HCT116 (cell line): ENCODE data around the gene VTI1A. TPM values are rescaled to one million over a fixed set of nuclear protein-coding genes. Genes with fewer than 3 reads are reported as not detected.

Source experiments
- ATAC-seq: fragments of 200-7000 bp; cut with Tn5 transposase; 2 replicates; pipeline ENCODE4 v1.9.1; 2020; ENCODE audit warnings: mild to moderate bottlenecking, moderate library complexity
- BruUV-seq: library from RNA; stranded (reverse); fragments of 400-500 nt; replicated peaks from 2 replicates; lab custom pipeline; 2021; lab: Mats Ljungman, UMichigan
- CTCF ChIA-PET: fragments of 300-600 bp; sonication (Branson Sonifier 250); formaldehyde crosslinking; loops from one replicate; lab custom pipeline; 2021; ENCODE audit warnings: antibody characterized with exemption; lab: Charles Lee
- POLR2A ChIA-PET: fragments of 300-600, 350-600 bp; sonication (Branson Sonifier 250); formaldehyde crosslinking; loops from one replicate; lab custom pipeline; 2021; ENCODE audit warnings: antibody characterized with exemption; lab: Charles Lee
- RAD21 ChIA-PET, 2 experiments: fragments of 300-600 bp; sonication (Branson Sonifier 250); formaldehyde crosslinking; loops; one replicate each; lab custom pipeline; 2023; ENCODE audit warnings: low total read pairs in 2 of 2; ENCODE audit not compliant: uncharacterized antibody in 2 of 2, unreplicated experiment in 2 of 2, low non-redundant PET in 1 of 2; lab: Charles Lee
- DNase-seq: peaks from one replicate; pipeline ENCODE4 v3.0.0-alpha.2; 2010; ENCODE audit warnings: low read depth, low spot score
- H2AFZ ChIP-seq: fragments of 200-600 bp; shearing (Covaris generic), sonication (generic); 2 replicates; pipeline ENCODE4 v1.6.1; 2017; ENCODE audit warnings: low read depth, mixed run types, mixed read lengths, antibody characterized with exemption, low read length; ENCODE audit not compliant: poor library complexity, severe bottlenecking
- H3K27ac ChIP-seq: 2 replicates; pipeline ENCODE4 v1.5.1; 2012; ENCODE audit warnings: low read depth, low read length
- H3K27me3 ChIP-seq: fragments of 200-600 bp; sonication (generic); 2 replicates; pipeline ENCODE4 v1.6.1; 2016; ENCODE audit warnings: mixed run types, low read length, mixed read lengths; ENCODE audit not compliant: insufficient read depth
- H3K36me3 ChIP-seq, 2 experiments: fragments of 200-500 bp in 1 of 2; fragments of 200-600 bp in 1 of 2; sonication (Bioruptor generic) in 1 of 2; sonication (generic) in 1 of 2; 2 replicates each; pipeline versions ENCODE4 v1.5.1 to v1.6.1; 2014 to 2016; ENCODE audit warnings: low read length in 2 of 2, inconsistent platforms in 1 of 2, mixed read lengths in 1 of 2, mixed run types in 1 of 2; ENCODE audit not compliant: insufficient read depth in 2 of 2, control insufficient read depth in 1 of 2
- H3K4me1 ChIP-seq, 2 experiments: fragments of 200-600 bp in 1 of 2; sonication (generic) in 1 of 2; 2 replicates each; pipeline versions ENCODE4 v1.5.1 to v1.6.1; 2012 to 2017; ENCODE audit warnings: low read length in 2 of 2, inconsistent platforms in 1 of 2, mild to moderate bottlenecking in 1 of 2, mixed read lengths in 1 of 2, mixed run types in 1 of 2, moderate library complexity in 1 of 2; ENCODE audit not compliant: insufficient read depth in 2 of 2, control insufficient read depth in 1 of 2
- H3K4me2 ChIP-seq: fragments of 200-600 bp; sonication (generic); 2 replicates; pipeline ENCODE4 v1.6.1; 2017; ENCODE audit warnings: mixed run types, low read length, mixed read lengths
- H3K4me3 ChIP-seq, 2 experiments: fragments of 200-600 bp in 1 of 2; sonication (generic) in 1 of 2; replicated peaks in 1 of 2; 2 replicates each; pipeline ENCODE4 v1.5.1; 2011 to 2016; ENCODE audit warnings: low read length in 2 of 2, control low read depth in 1 of 2, low read depth in 1 of 2, mild to moderate bottlenecking in 1 of 2, mixed read lengths in 1 of 2, mixed run types in 1 of 2
- H3K79me2 ChIP-seq: fragments of 200-600 bp; sonication (generic); 2 replicates; pipeline ENCODE4 v1.6.1; 2017; ENCODE audit warnings: mild to moderate bottlenecking, mixed run types, low read length, moderate library complexity, mixed read lengths; ENCODE audit not compliant: insufficient read depth
- H3K9ac ChIP-seq: fragments of 200-600 bp; sonication (generic); 2 replicates; pipeline ENCODE4 v1.6.1; 2016; ENCODE audit warnings: low read length, mixed read lengths
- H3K9me2 ChIP-seq: fragments of 200-600 bp; sonication (generic), shearing (Covaris generic); 2 replicates; pipeline ENCODE4 v1.6.1; 2017; ENCODE audit warnings: mixed run types, mild to moderate bottlenecking, moderate library complexity; ENCODE audit not compliant: insufficient read depth
- H3K9me3 ChIP-seq, 2 experiments: fragments of 200-500 bp in 1 of 2; fragments of 200-600 bp in 1 of 2; sonication (Bioruptor generic) in 1 of 2; sonication (generic) in 1 of 2; 2 replicates each; pipeline ENCODE4 v1.6.1; 2014 to 2017; ENCODE audit warnings: low read length in 2 of 2, mixed read lengths in 2 of 2, inconsistent platforms in 1 of 2, low read depth in 1 of 2, mild to moderate bottlenecking in 1 of 2, mixed run types in 1 of 2, moderate library complexity in 1 of 2; ENCODE audit not compliant: control insufficient read depth in 1 of 2, insufficient read depth in 1 of 2
- H4K20me1 ChIP-seq: fragments of 200-600 bp; sonication (generic), shearing (Covaris generic); 2 replicates; pipeline ENCODE4 v1.6.1; 2017; ENCODE audit warnings: mixed run types, mild to moderate bottlenecking, moderate library complexity; ENCODE audit not compliant: insufficient read depth
- ATF3 ChIP-seq: IDR thresholded peaks from 2 replicates; pipeline ENCODE4 v1.6.1; 2012
- CBX3 ChIP-seq: IDR thresholded peaks from 2 replicates; pipeline ENCODE4 v1.6.1; 2012; ENCODE audit warnings: low read depth
- CEBPB ChIP-seq: IDR thresholded peaks from 2 replicates; pipeline ENCODE4 v1.6.1; 2012; ENCODE audit warnings: low read depth
- EGR1 ChIP-seq: IDR thresholded peaks from 2 replicates; pipeline ENCODE4 v1.6.1; 2012; ENCODE audit warnings: low read depth
- EZH2 ChIP-seq: fragments of 200-600 bp; sonication (generic); IDR thresholded peaks from 2 replicates; pipeline ENCODE4 v1.6.1; 2017; ENCODE audit warnings: antibody characterized with exemption, mixed run types
- EZH2phosphoT487 ChIP-seq: fragments of 200-600 bp; IDR thresholded peaks from 2 replicates; pipeline ENCODE4 v1.6.1; 2018; ENCODE audit warnings: antibody characterized with exemption, borderline replicate concordance
- JUND ChIP-seq: IDR thresholded peaks from 2 replicates; pipeline ENCODE4 v1.6.1; 2012
- POLR2A ChIP-seq: IDR thresholded peaks from 2 replicates; pipeline ENCODE4 v1.7.0; 2011; ENCODE audit warnings: borderline replicate concordance; ENCODE audit not compliant: insufficient read depth, insufficient read length; ENCODE audit errors: extremely low read depth
- POLR2AphosphoS5 ChIP-seq: IDR thresholded peaks from 2 replicates; pipeline ENCODE4 v1.6.1; 2011; ENCODE audit warnings: mild to moderate bottlenecking, low read depth, low read length, moderate library complexity
- RAD21 ChIP-seq: IDR thresholded peaks from 2 replicates; pipeline ENCODE4 v1.6.1; 2012; ENCODE audit warnings: low read depth, mild to moderate bottlenecking
- SIN3A ChIP-seq: IDR thresholded peaks from 2 replicates; pipeline ENCODE4 v1.6.1; 2012; ENCODE audit warnings: low read depth
- SP1 ChIP-seq: IDR thresholded peaks from 2 replicates; pipeline ENCODE4 v1.6.1; 2012; ENCODE audit warnings: low read depth
- SRF ChIP-seq: IDR thresholded peaks from 2 replicates; pipeline ENCODE4 v1.6.1; 2012; ENCODE audit warnings: low read depth
- TCF7L2 ChIP-seq: IDR thresholded peaks from 2 replicates; pipeline ENCODE4 v1.7.0; 2011; ENCODE audit warnings: borderline replicate concordance, inconsistent platforms; ENCODE audit not compliant: insufficient read depth, insufficient read length; ENCODE audit errors: extremely low read depth
- ZFX ChIP-seq: fragments of 450-650 bp; IDR thresholded peaks from 2 replicates; pipeline ENCODE4 v1.6.1; 2017
- intact Hi-C: fragments of 100-400 bp; cut with micrococcal nuclease; formaldehyde crosslinking; loops from 2 replicates; pipeline ENCODE4 v1.10.0; 2022
- total RNA-seq: library from RNA; stranded (reverse); gene quantifications from one replicate; pipeline ENCODE4 v1.2.1, GENCODE V29; 2021; ENCODE audit not compliant: unreplicated experiment
- TF ChIP-seq, protein P1 (sequence below): IDR thresholded peaks from 2 replicates; pipeline ENCODE4 v1.6.1; 2011; ENCODE audit warnings: mild to moderate bottlenecking, low read length, moderate library complexity; ENCODE audit not compliant: insufficient replicate concordance; ENCODE audit errors: extremely low read depth
- TF ChIP-seq, protein P2 (sequence below): IDR thresholded peaks from 2 replicates; pipeline ENCODE4 v1.6.1; 2012
- TF ChIP-seq, protein P3 (sequence below): IDR thresholded peaks from 2 replicates; pipeline ENCODE4 v1.6.1; 2012; ENCODE audit warnings: low read depth

Gene VTI1A
- total RNA-seq, 1 experiment from 2014 or later, result 80.7 TPM

GRCh38 chr10:112711366-112711765 is 264.4 kb downstream of the VTI1A start (continued):
- TF ChIP-seq, protein P1, sequence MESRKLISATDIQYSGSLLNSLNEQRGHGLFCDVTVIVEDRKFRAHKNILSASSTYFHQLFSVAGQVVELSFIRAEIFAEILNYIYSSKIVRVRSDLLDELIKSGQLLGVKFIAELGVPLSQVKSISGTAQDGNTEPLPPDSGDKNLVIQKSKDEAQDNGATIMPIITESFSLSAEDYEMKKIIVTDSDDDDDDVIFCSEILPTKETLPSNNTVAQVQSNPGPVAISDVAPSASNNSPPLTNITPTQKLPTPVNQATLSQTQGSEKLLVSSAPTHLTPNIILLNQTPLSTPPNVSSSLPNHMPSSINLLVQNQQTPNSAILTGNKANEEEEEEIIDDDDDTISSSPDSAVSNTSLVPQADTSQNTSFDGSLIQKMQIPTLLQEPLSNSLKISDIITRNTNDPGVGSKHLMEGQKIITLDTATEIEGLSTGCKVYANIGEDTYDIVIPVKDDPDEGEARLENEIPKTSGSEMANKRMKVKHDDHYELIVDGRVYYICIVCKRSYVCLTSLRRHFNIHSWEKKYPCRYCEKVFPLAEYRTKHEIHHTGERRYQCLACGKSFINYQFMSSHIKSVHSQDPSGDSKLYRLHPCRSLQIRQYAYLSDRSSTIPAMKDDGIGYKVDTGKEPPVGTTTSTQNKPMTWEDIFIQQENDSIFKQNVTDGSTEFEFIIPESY, result no peak
- TF ChIP-seq EZH2phosphoT487 (no peak), EZH2 (no peak)
- TF ChIP-seq, protein P2, sequence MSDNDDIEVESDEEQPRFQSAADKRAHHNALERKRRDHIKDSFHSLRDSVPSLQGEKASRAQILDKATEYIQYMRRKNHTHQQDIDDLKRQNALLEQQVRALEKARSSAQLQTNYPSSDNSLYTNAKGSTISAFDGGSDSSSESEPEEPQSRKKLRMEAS, result no peak
- TF ChIP-seq, all 23 proteins: peak for 0

DNA sequence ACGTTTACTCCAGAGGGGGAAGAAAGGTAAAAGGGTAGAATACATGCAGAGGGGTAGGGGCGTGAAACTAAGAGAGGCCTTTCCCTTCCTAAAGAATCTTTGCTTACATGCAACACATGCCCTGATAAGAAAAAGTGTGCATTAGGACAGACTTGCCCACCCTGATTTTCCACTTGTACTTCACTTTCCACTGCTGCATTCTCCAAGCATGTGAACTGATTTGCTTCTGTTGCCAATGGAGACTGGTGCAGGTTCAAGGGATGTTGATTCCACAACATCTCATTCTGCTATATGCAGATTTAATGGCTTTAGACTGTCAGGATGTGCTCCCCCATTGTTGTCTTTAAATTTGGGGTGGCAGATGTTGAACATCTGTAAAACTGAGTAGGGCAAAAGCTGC is 265.5 kb downstream of the VTI1A start:
- no peaks in the 10 kb centered on the region for H4K20me1 ChIP-seq
- H3K27me3 ChIP-seq, result no peaks in the 10 kb centered on the region
- H3K9me3 ChIP-seq, result no peaks in the 10 kb centered on the region
- POLR2A ChIA-PET, result no interaction called here
- intact Hi-C loops, result no loop called here
- CTCF ChIA-PET, result no interaction called here
- no peak overlapping the region for H3K4me3 ChIP-seq
- H3K36me3 ChIP-seq, result no peaks in the 10 kb centered on the region
- peaks cover 25 to 27% of the 10 kb centered on the region in 2 experiments for H3K4me1 ChIP-seq
- ATAC-seq, result no peak
- no peak overlapping the region for H3K4me2 ChIP-seq
- no peak overlapping the region for H2AFZ ChIP-seq
- H3K79me2 ChIP-seq, result no peaks in the 10 kb centered on the region
- TF ChIP-seq SP1, result no peak
- TF ChIP-seq EGR1, result no peak
- no peak for TF ChIP-seq ZFX
- TF ChIP-seq ATF3, result no peak
- no peak for TF ChIP-seq POLR2AphosphoS5
- TF ChIP-seq POLR2A, result no peak
- TF ChIP-seq CEBPB, result no peak
- no peak for TF ChIP-seq SRF
- TF ChIP-seq JUND, result no peak
- TF ChIP-seq, protein P2, result no peak
- TF ChIP-seq RAD21, result no peak
- TF ChIP-seq SIN3A, result no peak
- TF ChIP-seq TCF7L2, result no peak
- TF ChIP-seq, protein P1, result no peak
- no peak for TF ChIP-seq EZH2
- TF ChIP-seq, protein P3, sequence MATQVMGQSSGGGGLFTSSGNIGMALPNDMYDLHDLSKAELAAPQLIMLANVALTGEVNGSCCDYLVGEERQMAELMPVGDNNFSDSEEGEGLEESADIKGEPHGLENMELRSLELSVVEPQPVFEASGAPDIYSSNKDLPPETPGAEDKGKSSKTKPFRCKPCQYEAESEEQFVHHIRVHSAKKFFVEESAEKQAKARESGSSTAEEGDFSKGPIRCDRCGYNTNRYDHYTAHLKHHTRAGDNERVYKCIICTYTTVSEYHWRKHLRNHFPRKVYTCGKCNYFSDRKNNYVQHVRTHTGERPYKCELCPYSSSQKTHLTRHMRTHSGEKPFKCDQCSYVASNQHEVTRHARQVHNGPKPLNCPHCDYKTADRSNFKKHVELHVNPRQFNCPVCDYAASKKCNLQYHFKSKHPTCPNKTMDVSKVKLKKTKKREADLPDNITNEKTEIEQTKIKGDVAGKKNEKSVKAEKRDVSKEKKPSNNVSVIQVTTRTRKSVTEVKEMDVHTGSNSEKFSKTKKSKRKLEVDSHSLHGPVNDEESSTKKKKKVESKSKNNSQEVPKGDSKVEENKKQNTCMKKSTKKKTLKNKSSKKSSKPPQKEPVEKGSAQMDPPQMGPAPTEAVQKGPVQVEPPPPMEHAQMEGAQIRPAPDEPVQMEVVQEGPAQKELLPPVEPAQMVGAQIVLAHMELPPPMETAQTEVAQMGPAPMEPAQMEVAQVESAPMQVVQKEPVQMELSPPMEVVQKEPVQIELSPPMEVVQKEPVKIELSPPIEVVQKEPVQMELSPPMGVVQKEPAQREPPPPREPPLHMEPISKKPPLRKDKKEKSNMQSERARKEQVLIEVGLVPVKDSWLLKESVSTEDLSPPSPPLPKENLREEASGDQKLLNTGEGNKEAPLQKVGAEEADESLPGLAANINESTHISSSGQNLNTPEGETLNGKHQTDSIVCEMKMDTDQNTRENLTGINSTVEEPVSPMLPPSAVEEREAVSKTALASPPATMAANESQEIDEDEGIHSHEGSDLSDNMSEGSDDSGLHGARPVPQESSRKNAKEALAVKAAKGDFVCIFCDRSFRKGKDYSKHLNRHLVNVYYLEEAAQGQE, result no peak
- TF ChIP-seq EZH2phosphoT487, result no peak
- TF ChIP-seq CBX3, result no peak
- no peak overlapping the region for H3K9ac ChIP-seq
- H3K27ac ChIP-seq, result no peak overlapping the region
- BruUV-seq, result no TSS peak
- no peaks in the 10 kb centered on the region for H3K9me2 ChIP-seq
- DNase-seq, result no peak
- RAD21 ChIA-PET, result no interaction called here
